Effector CD4-positive, alpha-beta T cell (primary cell): ENCODE data around the gene MREG.
"Not testable (repeated sequence)": the region's sequence is repeated elsewhere in the genome, so short reads cannot be mapped to it uniquely, and the experiment has no call there.

Experiments
- DNase-seq: peaks from one replicate; pipeline ENCODE4 v3.0.0-alpha.2; 2020

Gene MREG

GRCh38 chr2:215988556-215989207 lies 24.7 kb downstream of the MREG start:
- not testable (repeated sequence) for DNase-seq

DNA sequence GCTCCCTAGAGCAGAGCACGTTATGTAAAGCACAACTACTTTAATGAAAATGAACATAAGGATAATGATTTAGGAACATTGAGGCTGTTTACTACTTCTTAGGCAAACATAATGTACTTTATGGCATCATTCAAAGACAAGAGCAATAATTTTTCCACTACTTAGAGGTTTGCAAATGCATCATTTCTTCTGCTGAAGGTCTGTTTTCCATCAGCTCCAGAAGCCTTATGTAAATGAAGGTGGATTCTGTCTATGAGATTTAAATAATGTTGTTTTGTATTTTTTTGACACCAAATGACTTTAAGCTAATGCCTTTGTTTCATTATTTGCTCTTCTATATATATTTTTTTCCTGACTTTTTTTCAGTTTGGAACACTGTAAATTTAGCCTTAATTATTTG lies 28.1 kb downstream of the MREG start:
- no peak for DNase-seq

- no peak for DNase-seq
Observed at GRCh38 chr2:215984661-215985060, 28.7 kb downstream of the MREG start.

- no peak for DNase-seq
Observed at GRCh38 chr2:215983581-215984351, 29.6 kb downstream of the MREG start.

DNA sequence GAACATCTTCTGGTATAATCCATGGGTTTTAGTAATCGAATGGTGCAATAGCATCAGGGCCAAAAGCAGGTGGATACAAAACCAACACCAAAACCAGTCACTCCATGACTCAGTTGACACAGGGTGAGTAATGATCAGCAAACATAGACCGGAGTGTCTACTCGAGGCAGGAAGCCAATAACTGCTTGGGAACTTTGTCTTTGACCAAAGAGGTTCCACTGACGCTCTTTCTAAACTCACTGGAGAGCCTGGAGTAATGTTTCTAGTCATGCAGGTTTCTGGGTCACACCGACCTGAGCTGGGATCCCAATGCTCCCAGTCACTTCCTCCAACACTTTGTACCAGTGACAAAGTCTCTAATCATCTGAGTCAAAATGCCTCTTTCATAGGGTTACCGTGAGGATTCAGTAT lies 30.9 kb downstream of the MREG start:
- DNase-seq = no peak

DNA sequence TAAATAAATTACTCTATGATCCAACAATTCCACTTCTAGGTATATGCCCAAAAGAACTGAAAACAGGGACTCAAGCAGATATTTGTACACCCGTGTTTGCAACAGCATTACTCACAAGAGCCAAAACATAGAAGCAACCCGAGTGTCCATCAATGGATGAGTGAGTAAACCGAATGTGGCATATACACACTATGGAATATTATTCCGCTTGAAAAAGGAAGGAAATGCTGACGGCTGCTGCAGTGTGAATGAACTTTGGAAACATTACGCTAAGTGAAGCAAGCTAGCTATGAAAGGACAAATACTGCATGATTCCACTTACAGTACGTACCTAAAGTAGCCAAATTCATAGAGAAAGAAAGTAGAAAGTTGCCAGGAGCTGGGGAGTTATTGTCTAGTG lies 32.2 kb downstream of the MREG start:
- no peak for DNase-seq

DNA sequence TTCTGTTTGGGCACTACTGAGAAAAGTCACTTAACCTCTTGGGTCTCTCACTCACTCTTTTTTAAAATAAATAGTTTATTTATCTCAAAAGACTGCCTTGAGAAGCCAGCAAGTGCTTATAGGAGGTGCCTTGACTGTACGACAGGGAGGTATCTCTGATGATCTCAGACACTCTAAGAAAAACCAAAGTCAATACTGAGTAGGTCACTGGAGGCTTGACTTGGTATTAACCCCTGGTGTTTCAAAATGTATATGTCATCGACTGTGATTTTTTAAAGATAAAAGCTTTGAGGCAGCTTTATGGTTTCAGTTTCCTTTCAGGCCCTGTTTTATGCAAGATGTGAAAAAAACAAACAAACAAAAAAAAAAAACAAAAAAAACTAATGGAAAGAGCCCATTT lies 33.7 kb downstream of the MREG start:
- DNase-seq = no peak

DNA sequence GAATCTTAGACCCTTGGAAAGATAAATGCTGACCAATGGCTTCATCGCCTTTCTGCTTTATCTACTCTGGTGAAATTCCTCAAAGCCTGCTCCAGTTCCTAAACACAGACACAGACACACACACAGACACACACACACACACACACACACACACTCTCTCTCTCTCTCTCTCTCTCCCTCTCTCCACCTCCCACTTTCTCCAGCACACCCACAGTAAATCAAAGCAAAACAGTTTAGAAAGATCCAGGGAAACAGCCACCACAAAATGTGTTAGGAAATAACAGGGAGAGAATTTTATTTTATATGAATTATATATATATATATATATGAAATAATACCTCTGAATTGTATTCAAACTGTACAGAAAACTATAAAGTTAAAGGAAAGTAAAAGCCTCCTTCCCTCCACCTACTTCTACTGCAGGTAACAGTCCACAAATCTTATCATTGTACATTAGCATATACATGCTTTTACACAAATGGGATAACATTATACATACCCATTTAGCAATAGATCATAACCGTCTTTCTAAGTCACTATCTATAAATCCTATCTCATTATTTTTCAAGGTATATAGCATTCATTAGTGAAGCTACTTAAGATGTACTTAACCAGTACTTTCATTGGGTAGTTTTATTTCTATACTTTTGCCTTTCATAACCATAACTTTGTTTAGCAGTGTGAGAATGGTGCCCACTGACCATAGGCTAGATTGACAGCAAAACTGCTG lies 38.5 kb downstream of the MREG start:
- DNase-seq = no peak

GRCh38 chr2:215973954-215974699 lies 39.2 kb downstream of the MREG start:
- no peak for DNase-seq

DNA sequence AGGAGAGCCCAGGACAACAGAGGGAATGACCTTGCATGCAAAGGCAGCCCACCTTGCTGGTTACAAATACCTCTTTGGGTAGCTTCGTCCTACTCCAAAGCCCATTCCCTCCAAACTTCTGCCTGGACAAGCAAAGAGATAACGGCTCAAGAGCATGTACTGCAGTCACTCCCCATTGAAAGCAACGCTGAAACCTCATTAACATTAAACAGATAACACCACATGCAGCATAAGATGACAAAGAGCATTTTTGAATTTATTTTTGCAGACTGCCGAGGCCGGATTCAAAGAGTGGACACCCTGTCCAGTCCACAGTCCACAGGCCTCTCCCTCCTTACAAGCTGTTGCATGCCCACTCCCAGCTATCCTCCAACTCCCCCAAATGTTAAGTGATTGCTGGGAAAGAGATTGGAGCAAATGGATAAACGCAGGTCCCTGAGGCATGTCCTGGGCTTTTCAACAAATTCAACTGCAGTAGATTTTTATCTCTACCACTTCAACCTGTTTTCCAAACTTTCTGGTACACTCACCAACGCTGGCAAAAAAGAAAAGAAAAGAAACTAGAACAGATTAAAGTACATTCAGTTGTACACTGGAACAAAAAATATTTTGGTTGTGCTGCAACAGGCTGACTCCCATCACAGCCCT lies 40.1 kb downstream of the MREG start:
- DNase-seq = no peak

DNA sequence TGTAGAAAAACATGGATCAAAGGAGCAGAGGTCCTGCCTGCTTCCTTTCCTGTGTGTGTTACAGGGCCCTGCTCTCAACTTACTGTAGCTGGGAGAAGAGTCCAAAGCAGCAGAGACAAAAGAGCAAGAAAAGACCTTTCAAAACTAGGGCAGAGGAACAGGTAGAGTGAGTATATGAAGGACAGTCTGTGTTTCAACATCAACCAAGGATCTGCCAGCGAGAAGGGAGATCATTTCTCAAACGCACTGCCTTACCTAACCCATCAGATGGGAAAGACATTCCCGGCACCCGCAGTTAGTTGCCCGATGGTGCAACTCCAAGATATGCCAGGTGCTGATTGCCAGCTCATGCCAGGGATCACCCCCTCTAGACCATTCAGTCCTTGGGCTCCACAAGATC lies 41.7 kb downstream of the MREG start:
- DNase-seq = no peak

- DNase-seq = not testable (repeated sequence)
Observed at GRCh38 chr2:215970894-215971293, 42.5 kb downstream of the MREG start.

GRCh38 chr2:215970425-215970824 lies 42.9 kb downstream of the MREG start:
- DNase-seq = no peak

- DNase-seq = no peak
Observed at GRCh38 chr2:215969131-215969841, 44.1 kb downstream of the MREG start.

DNA sequence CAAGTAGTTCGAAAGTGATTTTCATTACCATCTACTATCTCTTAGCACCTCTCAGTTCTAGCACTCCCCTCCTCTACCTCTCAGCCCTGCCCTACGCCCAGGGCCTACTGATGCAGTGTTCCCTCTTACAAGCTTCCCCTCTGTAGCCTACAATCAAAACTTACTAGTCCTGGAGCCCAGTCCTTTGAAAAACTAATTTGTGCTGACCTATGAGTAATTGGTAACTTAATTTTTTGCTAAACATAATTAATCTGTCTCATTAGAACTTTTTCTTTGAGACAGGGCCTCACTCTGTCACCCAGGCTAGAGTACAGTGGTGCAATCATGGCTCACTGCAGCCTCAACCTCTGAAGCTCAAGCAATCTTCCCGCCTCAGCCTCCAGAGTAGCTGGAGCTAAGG lies 44.9 kb downstream of the MREG start:
- no peak for DNase-seq

DNA sequence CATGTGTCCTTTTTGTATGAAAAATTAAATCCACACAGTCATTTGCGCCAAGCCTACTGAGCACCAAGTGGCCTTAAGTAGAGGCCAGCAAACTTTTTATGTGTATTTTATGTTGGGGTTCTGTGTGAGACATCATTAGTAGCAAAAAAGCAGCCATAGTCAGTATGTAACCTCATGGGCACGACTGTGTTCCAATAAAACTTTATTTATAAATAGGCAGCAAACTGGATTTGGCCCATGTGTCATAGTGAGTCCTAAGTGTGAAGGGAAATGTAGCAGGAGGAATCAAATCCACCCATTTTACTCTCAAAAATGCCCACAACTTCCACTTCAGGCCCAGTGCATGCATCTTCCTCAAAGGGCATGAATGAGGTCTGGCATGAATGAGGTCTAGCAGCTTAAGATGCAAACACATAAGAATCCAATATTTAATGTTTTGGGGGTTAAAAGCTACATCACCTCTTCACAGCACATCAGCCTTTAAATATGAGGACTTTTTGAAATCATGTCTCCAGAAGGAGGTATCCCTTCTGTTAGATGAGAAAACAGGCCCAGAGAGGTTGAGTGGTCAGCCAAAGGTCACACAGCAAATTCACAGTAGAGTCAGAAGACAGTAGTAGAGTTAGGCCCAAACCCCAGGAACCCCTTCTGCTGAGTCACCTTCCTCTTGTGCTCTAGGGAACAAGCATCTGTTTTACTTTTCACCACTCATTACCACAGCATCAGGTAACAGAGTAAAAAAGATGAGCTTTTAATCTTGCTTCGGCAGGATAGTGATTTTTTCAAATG lies 45.6 kb downstream of the MREG start:
- no peak for DNase-seq

DNA sequence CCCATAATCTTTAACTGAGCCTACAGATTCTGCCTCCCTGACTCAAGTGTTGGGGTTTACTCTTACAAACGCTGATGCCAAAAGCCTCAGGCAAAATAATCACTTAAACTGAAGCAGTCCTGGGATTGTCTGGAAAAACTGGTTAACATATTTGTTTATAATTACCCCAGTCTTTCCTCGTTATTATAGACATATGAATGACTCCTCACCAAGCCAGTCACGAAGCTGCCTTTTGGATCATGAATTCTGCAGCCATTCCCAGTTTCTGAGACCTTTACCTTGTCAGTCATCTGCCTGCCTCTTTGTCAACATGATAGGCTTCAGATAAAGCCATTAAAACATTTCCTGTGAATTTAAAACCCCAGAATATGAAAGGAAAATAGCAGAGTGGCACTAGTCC lies 46.4 kb downstream of the MREG start:
- DNase-seq = no peak

DNA sequence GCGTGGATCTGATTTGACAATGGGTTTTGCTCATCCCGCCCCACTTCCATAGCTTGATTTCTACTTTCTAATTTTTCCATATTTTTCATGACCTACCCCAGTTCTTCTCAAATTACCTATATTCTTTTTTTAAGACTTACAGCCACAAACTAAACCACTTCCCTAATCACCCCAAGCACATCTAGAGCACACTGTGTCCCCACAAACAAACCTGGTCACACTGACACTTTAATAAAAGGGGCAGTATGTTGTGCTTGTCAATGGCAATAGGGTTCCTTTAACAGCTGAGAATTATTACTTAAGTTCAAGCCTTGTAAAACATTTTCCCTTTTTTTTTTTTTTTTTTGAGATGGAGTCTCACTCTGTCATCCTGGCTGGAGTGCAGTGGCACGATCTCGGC lies 47.1 kb downstream of the MREG start:
- no peak for DNase-seq

DNA sequence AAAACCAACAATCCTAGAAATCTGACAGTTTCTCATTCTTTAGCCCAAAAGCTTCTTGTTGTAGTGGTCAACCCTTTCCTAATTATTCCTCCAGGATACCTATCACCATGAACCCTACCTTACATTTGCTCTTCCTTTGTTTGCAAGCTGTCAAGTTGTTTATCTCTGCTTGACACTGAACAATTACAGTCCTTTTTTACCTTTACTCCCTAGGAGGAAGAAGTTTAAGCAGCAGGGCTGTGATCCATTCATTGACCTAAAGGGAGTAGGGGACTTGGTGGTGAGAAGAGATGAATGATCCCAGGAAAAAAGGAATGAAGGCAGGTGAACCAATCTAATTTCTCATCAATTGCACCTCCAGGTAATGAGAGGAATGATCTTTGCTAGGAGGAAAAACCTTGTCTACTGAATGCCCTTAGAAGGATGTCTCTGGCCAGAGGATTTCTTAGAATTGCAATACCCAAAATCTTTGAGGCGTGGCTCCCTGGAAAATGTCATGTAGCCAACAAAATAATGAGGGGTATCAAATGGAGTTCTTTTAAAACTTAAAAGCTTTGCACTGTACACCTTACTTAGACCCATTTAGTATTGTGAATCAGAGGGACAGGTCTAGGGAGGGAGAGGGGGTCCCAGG lies 47.7 kb downstream of the MREG start:
- no peak for DNase-seq

- DNase-seq = no peak
Observed at GRCh38 chr2:215961981-215962380, 51.4 kb downstream of the MREG start.

GRCh38 chr2:215958257-215958656 lies 55.1 kb downstream of the MREG start:
- no peak for DNase-seq
